HG02642 (cell line): ENCODE data around the gene SLC66A1.

ENCODE experiments used
- ATAC-seq: cut with Tn5 transposase; IDR thresholded peaks from one replicate; pipeline ENCODE4 v1.9.1; 2021; ENCODE audit warnings: mild to moderate bottlenecking; ENCODE audit not compliant: unreplicated experiment, poor library complexity

SLC66A1 gene

DNA sequence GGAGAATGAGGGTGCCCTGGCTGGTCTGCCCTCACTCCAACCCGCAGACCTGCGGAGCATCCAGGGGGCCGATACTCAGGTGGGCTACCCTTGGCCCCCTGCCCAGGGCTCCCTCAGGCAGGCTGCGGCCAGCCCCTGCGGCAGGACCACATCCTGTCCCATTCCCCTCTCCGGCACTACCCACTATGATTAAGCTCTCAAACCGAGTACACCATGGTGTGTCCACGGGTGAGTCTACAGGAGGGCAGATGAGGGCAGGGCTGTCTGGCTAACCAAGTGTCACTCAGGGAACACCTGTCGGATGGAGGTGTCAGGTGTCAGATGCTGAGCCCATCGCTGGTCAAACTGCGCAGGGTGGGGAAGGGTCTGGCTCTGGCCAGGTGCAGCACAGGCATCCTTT, 47.2 kb downstream of the SLC66A1 start:
- ATAC-seq = no peak

DNA sequence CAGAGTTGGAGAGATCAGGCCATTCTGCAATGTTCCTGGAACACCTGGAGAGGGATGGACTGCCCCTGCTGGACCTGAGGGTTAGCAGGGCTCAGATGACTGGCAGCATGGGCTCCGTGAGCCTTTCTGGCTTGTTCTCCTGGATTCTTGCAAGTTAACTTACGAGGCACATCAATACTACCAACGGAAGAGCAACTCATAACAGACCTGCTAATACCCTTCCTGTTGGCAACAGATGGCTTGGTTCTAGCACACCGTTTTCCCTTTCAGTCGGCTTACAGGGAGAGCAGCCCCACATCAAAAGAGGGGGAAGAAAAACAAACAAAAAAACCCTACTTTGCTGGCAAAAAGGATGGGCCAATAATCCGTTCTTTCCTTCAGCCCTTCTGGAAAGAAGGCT, 47.9 kb downstream of the SLC66A1 start:
- ATAC-seq = no peak

DNA sequence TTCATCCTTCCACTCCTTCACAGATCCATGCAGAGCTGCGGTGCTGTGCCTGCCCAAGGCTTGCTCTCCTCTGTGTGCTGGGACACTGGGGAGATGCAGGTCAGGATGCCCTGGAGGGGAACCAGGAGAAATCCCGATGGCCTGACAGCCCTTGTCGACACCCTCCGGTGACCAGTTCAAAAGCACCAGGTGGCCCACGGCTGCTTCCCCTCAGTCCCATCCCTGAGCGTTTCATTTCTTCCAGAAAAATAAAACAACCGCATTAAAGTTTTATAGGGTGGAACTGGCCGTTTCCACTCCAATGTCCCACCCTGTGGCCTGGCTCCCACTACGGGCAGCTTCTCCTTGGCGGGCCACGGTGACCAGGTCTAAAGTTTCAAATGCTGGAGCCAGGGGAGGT, 48.3 kb downstream of the SLC66A1 start:
- no peak for ATAC-seq

DNA sequence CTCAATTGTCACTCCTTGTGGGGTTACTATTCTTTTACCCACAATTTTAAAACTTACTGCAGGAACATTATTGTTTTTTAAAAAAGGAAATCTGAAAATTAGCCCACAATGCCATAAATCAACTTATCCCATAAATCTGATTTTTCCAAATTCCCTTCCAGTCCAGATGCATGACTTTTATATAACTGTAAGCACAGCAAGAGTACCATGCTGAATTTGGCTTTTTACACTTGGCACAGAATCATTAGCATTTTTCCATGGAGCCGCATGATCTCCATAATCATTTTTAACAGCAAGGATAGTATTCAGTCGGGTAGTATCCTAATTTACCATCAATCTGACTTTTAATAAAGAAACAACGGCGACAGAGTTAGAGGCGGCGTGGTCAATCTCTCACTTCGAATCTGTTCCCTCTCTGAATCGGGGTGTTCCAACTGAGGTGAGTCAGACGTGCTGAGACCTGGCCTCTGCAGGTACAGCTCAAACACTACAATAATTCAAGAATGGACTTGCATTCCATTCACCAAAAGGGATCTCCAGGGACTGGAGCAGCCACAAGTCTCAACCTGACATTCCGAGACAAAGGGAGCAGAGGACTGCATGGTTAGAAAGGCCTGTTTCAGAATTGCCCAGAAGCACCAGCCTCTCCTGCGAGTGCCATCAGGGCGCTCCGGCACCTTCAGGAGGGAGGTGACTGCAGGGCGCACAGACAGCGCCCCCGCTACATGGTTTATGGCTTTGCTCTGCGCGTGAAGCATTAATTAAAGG, 48.9 kb downstream of the SLC66A1 start:
- no peak for ATAC-seq

DNA sequence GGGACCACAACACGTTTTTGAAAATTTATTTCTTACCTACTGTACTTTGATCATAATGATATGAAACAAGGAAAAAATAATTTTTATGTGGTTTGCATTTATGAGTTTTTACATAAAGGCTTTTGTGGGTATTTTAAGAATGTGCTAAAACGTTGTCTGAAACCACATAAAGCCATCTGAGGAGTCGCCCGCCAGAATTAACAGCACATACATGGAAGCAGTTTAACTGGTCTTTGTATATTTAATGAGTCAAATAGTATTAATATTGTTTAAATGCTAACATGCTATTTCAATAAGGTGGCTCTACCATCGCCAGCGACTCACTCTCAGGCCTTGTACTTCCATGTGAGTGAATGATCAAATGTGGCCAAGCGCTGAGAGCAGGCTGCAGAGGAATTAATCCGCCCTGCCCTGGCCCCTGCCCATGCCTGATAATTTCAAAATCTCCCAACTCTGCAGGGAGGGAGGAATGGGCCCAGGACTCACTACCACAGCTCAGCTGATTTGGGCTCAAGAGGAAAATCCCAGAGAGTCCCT, 49.6 kb downstream of the SLC66A1 start:
- ATAC-seq = no peak

DNA sequence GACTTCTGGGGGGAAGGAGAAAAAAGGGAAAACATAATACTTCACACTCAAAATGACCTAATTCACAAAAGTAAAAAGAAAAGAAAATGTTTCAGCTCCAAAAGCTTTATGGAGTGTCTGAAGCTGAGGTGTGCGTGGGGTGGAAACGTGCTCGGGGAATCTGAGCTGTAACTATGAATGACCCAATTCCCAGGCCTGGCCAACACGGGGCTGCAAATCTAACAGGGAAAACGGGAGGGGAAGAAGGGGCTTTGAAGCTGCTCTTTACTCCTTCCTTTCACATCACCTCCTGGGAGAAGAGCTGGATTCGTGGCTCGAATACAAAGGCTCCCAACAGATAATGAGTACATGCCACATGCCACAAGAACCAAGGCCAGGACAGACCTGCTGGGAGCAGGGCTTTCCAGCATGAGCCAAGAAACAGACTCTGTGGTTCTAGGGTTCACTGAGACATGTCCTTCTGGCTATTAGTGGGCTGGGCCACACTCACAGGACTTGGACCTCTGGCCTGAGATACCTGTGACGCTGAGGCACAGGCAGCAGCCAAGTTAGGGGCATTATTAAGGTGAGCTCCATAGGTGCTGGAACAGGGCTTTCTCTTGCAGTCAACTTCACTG, 51.5 kb downstream of the SLC66A1 start:
- no peak for ATAC-seq

DNA sequence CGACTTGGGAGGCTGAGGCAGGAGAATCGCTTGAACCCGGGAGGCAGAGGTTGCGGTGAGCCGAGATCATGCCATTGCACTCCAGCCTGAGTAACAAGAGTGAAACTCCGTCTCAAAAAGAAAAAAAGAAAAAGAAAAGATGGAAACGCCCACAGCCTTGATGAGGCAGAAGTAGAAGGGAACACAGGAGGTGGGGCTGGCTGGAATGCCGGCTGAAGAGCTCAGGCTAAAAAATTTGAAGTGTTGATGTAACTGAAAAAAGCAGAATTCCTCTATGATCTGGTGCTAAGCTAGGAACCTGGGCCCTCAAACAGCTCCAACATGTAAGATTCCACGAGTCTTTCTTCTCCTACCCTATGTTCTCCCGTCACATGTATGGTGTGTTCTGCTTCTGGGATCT, 53.6 kb downstream of the SLC66A1 start:
- ATAC-seq = no peak

DNA sequence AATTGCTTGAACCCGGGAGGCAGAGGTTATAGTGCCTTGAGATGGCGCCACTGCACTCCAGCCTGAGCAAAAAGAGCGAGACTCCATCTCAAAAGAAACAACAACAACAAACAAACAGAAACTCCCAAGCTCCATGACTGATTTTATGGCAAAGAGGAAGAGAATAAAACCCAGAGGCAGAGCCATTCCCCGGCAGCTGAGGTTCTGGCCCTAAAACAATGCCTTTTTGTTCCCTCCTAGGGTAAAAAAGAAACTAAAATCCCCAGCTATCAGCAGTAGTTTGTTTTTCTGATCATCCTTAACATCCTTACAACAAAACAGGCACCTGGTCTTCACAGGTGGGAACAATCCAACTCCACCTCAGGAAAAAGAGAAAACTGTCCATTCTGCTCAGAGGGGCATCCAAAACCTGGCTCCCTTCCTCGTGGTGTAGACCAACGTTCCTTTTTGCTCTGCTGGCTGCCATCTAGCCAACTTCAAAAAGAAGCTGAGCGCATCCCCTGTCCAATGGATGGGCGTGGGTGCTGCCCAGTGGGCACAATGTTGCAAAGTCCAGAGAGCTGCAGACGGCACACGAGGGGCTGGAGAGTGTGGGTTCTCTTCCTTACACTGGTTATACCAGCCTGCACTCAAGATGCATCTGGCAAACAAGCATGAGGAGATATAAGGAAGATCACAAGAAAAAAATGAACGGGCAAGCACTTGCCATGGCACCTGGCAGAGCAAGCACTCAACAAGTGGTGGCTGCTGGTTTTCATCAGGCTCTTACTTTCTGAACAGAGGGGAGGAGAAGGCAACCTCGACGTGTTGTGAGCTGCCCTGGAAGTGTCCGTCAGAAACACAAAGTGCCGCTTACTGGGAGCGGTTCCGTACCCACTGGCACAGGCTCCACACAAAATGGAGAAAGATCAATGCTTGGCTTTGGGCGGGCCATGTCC, 54.7 kb downstream of the SLC66A1 start:
- ATAC-seq = no peak

DNA sequence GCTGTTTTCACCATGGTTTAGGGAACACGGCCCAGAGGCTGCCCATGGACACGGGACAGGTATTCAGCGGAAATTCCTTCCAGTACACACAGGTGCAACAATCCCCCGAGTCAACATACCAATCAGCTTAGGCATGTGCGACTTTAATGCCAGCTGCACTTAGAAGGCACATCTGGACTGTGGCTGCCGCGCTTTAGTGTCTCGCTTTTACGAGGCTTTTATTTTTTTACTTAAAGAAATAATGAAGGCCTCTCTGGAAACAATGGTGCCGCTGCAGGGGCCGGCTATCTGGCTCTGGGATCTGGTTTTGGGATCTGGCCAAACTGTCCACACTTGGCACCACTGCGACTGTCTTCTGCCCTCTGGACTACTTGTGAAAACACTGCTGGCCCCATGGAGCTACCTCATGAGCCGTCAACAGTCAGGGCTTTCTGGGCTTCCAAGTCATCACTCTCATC, 55.5 kb downstream of the SLC66A1 start:
- no peak for ATAC-seq

DNA sequence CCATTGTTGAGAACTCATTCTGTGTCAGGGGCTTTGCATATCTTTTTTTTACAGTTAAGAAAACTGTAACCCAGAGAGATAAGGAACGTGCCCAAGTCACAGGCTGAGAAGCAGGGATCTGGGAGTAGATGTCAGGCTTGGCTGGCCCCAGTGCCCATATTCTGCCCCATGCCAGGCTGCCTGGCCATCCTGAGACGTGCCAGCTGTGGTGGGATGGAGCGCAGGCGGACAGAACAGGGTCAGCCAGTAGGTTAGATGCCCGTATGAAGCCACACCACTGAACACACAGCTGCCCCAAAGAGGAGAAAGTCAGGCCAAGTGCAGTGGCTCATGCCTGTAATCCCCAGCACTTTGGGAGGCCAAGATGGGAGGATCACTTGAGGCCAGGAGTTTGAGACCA, 55.9 kb downstream of the SLC66A1 start:
- no peak for ATAC-seq

DNA sequence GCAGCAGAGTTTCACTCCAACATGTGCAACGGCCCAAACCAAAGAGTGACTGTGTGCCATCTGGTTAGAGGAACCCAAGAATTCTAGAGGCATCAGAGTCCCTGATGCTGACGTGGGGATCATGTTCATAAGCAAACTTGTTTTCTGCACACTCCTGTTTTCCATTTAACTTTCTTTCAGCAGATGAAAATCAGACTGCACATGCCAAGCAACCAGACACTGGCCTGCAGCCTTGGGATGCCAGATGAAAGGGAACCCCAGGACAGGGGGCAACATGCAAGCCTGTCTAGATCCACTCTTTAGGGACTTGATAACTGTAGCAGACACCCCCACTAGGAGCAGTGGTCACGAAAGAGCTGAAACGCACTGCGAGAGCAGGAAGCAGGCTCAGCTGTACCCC, 56.8 kb downstream of the SLC66A1 start:
- ATAC-seq = no peak

DNA sequence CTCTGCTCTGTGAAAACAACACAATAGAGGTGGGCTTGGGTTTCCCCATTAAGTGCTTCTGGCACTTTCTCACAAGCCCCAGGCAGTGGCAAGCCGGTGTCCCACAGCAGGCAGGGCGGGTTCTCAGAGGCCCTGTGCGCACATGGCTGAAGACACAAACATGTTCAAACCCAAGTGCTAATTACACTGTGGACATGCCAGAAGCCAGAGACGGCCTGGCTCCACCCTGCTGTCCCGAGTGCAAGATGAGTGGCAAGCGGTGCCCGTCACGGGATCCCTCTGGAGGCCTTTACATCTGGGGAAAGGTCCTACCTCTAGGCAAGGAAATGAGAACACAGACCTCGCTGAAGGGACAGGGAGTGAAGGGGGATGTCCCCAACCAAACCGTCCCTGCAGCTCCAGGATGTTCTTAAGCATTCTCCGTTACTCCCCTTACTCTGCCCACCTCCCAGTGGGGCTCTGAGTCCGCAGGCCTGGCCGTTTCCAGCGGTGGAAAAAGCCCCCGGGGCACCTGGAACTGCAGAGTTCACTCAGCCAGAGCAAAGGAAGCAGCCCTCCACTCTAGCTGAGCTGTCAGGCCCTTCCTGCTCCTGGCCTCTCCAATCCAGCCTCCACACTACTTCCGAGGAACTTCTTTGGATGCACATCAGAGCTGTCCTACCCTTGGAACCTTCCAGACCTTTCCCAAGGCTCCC, 57.4 kb downstream of the SLC66A1 start:
- no peak for ATAC-seq

DNA sequence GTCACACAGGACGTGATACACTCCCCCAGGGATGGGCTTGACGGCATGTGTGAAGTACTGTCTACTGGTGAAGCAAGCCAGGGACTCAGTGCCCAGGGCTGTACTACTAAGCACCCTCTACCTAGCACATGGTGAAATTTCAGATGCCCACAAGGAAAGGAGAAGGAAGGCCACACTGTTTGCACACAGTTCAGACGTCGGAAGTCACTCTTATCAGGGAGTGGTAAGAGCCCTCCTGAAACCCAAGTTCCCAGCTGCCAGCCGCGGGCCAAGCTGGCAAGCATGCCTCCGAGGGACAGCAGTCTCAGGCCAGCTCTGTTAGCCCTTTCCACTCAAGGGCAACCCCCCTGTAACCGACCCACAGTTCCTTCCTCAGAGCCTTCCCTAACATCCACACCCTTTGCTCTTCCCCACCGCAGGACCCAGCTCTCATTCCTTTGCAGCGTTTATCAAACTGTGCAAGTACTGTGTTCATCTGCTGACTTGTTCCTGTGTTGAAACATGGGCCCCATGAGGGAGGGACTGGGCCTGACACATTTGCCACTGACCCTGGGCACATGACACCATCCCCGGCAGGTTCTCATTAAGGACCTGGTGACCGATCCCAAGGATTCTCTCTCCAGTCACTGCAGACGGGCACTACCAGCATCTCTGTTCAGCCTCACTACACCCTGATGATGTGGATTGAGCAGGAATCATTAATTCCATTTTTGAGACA, 58.5 kb downstream of the SLC66A1 start:
- ATAC-seq = no peak

DNA sequence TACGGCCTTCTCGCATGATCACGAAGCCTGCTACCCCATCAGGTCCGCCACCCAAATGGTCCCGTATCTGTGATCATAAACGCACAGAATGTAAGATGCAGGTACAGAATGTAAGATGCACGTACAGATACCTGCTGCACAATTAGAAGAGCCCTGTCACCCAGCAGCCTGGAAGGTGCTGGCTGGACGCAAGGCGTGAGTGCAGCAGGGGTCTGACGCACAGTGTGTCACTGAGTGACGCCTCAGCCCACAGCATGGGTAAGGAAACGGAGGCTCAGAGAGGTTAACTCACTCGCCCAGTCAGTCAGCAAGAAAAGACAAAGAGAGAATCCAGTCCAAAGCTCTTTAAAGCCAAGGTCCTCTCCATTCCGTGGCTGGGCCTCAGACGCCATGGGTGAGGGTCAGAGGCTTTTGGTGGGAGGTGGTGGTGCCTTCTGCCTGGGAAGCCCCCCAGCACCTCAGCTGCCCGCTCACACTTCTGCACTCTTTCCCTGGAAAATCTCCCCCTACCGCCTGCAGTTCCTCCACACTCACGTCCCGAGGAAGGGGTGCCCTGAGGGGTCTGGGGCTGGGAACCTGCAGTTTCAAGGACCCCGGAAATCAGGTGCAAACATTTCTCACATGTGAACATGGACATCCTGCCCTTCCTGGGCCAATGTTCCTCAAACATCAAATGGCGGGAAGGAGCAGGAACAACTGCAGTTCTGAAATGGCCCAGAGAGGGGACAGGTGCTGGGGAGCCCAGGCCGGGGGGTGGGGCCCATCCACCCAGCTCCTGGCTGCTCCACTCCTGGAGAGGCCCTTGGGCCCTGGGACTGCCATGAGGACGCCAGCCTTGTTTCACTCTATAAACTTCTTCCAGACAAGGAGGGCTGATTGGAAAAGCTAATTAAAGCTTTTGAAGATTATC, 59.4 kb downstream of the SLC66A1 start:
- no peak for ATAC-seq

DNA sequence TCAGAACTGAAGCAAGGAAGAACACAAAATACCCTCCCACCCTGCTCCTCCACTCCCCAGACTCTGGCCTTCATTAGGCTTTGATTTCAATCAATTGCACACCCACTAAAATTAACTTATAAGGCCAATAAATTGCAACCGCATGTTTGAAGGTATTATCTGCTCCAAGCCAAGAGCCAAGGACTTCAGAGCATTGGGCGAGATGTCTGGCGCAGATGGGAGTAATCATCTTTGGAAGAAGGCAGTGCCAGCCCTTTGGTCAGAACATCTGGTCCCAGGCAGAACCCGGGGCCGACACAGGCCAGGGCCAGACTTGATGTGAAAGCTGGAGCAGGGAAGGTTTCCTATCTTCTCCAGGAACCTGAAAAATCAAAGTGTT, 60.0 kb downstream of the SLC66A1 start:
- ATAC-seq = no peak

DNA sequence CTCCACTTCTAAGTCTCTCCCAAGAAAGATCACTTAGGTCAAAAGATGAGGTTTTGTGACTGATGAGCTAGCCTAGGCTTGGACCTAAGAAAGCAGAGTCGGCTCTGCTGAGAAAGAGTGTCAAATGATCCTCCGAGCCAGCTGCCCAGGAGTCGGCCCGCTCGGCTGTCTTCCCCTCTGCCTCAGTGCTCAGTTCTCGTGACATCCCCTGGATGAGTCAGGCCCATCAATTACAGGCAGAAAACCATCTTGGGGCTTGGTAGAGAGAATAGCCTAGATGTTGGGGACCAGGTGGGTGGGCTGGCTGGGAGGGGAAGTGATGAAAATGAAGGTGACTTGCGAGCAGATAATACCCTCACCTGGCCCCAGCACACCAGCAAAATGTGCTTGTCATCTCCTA, 60.5 kb downstream of the SLC66A1 start:
- no peak for ATAC-seq

DNA sequence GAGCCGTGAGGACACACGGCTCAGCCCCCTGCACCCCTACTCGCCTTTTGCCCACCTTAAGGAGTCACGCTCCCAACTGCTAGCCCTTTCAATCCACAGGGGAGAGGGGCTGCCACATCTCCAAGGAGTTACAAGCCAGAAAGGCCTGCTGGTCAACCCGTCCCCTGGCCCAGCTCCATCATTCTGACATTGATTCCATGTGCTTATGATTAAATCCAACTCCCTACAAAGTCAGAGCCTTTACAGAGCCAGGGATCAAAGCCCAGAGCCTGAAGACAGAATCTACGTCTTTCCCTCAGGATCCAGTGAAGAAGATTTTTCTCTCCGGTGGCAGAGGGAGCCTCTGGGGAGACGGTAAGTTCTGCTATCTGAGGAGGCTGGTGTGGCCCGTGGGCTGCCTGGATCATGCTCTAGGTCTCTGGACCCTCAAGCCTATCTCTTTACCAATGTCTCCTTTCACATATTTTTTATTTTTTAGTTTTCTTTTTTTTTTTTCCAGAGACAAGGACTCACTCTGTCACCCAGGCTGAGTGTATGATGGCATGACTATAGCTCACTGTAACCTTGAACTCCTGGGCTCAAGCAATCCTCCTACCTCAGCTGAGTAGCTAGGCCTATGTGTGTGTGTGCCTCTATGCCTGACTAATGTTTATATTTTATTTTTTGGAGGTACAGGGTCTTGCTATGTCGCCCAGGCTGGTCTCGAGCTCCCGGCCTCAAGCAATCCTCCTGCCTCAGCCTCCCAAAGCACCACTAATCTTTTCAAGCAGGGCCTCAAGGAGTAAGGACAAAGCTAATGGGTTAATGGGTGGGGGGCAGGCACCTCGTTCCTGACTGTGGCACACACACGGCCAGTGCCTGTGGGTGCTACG, 61.3 kb downstream of the SLC66A1 start:
- no peak for ATAC-seq
